Epidermal melanocyte (primary cell): ENCODE measurements around the gene SMIM10L2A.
"Not testable (repeated sequence)": the region's sequence is repeated elsewhere in the genome, so short reads cannot be mapped to it uniquely, and the experiment has no call there.

ENCODE experiments used
- DNase-seq: peaks from one replicate; pipeline ENCODE4 v3.0.0; 2011; ENCODE audit warnings: low spot score; ENCODE audit not compliant: insufficient read length

Gene SMIM10L2A

DNA sequence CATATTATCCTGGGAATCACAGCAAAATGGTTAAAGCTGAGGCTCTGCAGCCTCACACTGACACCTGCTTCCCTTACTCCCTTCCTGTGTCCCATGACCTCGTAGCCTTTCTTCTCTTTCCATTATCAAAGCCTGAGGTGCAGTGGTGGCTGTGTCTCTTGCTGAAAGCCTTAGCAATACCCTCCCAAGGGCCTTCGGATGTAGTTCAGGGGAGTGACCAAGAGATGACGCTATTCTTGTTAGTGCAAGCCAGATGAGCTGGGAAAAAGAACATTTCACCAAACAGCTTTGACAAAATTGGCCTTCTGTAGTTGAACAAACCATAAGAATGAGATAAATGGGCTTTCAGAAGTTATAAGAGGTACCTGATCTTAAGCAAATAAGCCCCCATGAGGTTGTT is 31.6 kb downstream of the SMIM10L2A start:
- no peak for DNase-seq

DNA sequence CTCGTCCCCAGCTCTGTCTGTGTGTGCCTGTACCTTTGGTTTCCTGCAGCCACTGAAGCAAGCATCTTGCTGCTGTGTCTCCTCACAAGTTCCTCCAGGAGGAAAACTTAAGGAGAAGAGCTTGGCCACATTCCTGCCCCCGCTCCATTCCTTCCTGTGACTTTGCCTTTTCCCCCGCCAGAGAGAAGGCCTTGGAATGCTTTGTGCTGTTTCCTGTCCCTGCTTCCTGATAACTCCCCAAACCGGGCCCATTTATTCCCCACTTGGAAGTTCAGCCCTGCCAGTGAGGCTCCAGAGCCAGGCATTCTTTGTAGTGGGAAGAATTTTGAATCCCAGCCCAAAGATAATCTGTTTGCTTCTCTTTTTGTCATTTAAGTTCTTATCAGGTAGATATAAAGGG is 33.1 kb downstream of the SMIM10L2A start:
- DNase-seq = no peak

DNA sequence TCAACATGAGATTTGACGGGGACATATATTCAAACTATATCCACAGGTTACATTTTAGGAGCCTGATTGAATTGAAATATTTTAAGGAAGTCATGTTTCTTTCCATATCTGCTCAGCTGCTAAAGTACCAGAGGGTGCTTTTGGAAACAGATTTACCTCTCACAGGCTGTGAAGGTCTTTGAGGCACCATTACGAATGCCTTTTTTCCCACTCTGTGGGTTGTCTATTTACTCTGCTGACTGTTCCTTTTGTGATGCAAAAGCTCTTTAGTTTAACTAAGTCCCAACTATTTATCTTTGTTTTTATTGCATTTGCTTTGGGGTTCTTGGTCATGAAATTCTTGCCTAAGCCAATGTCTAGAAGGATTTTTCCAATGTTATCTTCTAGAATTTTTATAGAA is 40.0 kb downstream of the SMIM10L2A start:
- not testable (repeated sequence) for DNase-seq

DNA sequence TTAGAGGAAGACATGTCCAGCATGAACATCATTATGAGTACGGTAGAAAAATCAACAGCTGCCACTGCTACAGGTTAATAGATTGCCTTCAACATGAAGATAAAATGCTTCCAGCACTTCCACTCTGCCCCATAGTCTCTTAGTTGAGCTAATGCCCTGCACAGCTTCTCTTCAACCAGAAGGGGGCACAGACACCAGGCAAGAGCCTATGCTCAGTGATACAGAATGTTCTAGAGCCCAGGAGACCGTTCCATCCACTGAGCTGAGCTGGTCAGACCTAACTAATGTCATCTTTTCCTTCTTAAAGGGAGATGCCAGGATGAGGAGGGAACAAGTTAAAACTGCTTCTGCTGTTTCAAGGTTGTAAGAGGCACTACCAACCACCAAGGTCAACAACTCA is 42.2 kb downstream of the SMIM10L2A start:
- no peak for DNase-seq

DNA sequence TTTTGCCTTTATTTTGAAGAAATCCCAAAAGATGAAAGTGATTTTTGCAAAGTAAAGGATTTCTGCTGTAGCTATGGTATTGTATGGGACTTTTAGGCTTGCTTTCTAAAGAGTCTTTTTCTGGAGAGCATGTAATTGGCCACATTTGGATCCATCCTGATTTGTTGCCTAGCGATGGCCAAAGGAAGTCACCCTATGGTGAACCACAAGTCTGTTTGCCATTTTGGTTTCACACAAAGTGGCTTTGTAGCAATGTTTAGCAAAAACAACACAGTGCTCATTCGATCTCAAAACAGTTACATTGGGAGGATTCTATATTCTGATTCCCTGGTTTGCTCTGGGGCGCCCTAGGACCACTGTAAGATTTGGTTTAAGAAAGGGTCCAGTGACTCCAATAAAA is 54.6 kb downstream of the SMIM10L2A start:
- DNase-seq = no peak

DNA sequence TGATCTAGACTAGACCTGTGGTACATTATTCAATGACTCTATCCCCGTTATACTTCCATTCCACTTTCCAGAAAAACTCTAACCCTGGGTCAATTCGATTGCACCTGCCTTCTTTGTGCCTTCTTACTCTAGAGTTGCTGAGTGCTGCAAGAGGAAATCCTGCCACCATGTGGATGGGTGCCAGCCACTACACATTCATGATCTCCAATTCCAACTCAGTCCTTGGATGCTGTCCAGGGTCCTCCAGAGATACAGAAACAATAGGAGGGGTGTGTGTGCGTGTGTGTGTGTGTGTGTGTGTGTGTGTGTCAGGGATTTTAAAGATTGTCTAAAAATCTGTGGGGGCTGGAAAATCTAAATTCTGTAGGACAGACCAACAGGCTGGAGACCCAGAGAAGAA is 55.8 kb downstream of the SMIM10L2A start:
- no peak for DNase-seq
